GM21786 (cell line): Measurements from ENCODE around the gene CHRNE.
"Not testable (repeated sequence)": the region's sequence is repeated elsewhere in the genome, so short reads cannot be mapped to it uniquely, and the experiment has no call there.

Source experiments
- ATAC-seq: cut with Tn5 transposase; IDR thresholded peaks from one replicate; pipeline ENCODE4 v1.9.1; 2021; ENCODE audit not compliant: unreplicated experiment

Gene CHRNE

DNA sequence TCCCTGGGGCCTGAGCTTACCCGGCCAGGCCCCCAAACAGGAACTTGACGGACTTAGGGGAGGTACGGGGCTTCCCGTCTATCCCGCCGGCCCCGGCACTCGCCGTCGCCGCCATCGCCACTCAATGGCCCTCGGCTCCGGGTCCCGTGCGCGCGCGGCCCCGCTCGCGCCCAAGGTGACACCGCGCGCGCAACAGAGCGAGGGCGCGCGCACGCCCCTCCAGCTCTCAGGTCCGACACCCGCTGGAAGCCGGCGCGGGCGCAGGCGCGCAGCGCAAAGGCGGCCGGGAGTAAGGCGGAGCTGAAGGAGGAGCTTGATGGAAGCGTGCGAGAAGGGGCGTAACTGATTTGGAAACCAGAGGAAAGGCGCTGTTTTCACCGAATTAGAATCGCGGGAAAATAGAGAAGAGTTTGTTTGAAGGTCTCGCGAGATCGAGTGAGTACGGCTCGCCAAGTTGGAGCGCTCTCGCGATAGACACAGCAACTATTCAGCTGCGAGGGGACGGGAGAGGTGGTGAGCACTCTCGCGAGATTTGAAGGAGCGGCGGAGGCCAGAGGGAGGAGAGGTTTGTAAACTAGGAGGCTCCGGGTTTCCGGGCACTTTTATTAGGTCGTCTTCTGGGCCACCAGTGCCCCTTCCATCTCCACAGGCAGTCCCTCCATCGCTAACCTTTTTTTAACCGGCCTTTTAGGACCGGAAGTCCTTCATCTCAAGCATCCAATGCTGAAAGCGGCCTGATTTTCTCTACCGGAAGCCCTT, 37.1 kb upstream of the CHRNE start, which contains the start of the genes RNF167 and SLC25A11:
TSS of gene RNF167 (plus strand) at position 473 of the 759 bp plus-strand sequence. CDS start 642 bp downstream, outside the sequence.
TSS of gene SLC25A11 (minus strand) at position 251 of the 759 bp plus-strand sequence. CDS start at position 115, 136 bp downstream.
- peak; percentile 73 for ATAC-seq

DNA sequence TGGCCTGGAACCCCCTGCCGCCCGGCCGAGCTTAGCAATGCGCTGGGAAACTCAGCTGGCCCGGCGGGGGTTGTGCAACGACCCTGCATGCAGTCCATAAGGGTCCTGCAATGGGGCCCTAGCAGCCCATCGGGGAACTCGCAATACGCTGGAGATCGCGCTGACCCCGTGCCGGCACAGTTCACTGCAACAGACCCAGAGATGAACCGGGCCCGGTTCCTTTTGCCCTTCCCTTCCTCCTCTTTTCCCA, 36.6 kb upstream of the CHRNE start:
- peak; percentile 6 for ATAC-seq

- no peak for ATAC-seq
Observed at GRCh38 chr17:4938688-4939545, 36.0 kb upstream of the CHRNE start.

GRCh38 chr17:4938069-4938491, 35.2 kb upstream of the CHRNE start:
- ATAC-seq = no peak

DNA sequence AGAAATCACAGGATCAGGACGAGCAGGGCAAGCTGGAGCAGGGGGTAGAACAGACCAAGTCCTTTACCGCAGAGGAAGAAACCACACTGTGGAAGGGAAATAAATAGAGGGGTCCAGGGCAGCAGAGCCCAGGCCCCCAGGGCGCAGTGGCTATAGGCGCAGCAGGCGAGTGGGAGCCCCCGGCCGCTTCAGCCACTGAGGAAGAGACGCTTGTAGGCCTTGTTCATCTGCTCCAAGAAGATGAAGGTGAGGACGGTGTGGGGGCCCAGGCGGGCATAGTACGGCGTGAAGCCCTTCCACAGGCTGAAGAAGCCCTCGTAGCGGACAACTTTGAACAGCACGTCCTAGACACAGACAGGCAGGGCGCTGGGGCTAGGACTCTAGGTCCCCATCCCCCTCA, 34.7 kb upstream of the CHRNE start:
- ATAC-seq = no peak

GRCh38 chr17:4936436-4936835, 33.5 kb upstream of the CHRNE start:
- ATAC-seq = no peak

- ATAC-seq = no peak
Observed at GRCh38 chr17:4935650-4936049, 32.8 kb upstream of the CHRNE start.

- ATAC-seq = no peak
Observed at GRCh38 chr17:4934173-4934979, 31.5 kb upstream of the CHRNE start.

DNA sequence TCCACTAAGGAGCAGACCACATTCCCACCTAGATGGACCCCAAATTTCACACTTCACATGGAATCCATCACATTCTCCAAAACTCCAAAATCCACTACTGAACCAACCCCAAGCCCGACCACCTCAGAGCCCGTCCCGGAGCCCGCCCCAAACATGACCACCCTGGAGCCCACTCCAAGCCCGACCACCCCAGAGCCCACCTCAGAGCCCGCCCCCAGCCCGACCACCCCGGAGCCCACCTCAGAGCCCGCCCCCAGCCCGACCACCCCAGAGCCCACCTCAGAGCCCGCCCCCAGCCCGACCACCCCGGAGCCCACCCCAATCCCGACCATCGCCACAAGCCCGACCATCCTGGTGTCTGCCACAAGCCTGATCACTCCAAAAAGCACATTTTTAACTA, 30.7 kb upstream of the CHRNE start:
- no peak for ATAC-seq

- ATAC-seq = no peak
Observed at GRCh38 chr17:4932756-4933155, 29.9 kb upstream of the CHRNE start.

GRCh38 chr17:4931963-4932362, 29.1 kb upstream of the CHRNE start, which contains the start of gene GP1BA:
Gene GP1BA (plus strand): TSS chr17:4932277. CDS start chr17:4932605, 328 bp downstream.
- no peak for ATAC-seq

DNA sequence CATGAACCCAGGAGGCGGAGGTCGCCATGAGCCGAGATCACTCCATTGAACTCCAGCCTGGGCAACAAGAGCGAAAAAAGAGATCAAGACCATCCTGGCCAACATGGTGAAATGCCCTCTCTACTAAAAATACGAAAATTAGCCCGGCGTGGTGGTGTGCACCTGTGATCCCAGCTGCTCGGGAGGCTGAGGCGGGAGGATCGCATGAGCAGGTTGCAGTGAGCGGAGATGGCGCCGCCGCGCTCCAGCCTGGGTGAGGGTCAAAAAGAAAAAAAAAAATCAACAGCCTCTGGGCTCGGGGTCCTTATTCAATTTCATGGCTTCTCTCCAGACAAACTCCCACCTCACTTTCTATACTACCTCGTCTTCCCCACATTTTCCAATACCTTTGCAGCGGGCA, 26.0 kb upstream of the CHRNE start:
- ATAC-seq = no peak

DNA sequence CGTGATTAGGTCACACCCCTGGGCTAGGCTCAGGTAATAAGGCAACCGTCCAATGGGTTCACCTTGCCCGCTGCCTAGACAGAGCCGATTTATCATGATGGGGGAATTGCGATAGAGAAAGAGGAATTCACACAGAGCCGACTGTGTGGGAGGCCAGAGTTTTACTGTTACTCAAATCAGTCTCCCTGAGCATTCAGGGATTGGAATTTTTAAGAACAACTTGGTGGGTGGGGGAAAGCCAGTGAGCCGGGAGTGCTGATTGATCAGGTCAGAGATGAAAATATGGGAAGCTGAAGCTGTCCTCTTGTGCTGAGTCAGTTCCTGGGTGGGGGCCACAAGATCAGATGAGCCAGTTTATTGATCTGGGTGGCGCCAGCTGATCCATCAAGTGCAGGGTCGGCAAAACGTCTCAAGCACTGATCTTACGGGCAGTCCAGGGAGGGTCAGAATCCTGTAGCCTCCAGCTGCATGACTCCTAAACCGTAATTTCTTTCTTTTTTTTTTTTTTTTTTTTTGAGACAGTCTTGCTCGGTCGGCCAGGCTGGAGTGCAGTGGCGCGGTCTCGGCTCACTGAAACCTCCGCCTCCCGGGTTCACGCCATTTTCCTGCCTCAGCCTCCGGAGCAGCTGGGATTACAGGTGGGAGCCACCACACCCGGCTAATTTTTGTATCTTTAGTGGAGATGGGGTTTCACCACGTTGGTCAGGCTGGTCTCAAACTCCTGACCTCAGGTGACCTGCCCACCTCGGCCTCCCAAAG, 23.9 kb upstream of the CHRNE start:
- not testable (repeated sequence) for ATAC-seq

- no peak for ATAC-seq
Observed at GRCh38 chr17:4921320-4921719, 18.4 kb upstream of the CHRNE start.

- no peak for ATAC-seq
Observed at GRCh38 chr17:4920351-4921048, 17.6 kb upstream of the CHRNE start.

DNA sequence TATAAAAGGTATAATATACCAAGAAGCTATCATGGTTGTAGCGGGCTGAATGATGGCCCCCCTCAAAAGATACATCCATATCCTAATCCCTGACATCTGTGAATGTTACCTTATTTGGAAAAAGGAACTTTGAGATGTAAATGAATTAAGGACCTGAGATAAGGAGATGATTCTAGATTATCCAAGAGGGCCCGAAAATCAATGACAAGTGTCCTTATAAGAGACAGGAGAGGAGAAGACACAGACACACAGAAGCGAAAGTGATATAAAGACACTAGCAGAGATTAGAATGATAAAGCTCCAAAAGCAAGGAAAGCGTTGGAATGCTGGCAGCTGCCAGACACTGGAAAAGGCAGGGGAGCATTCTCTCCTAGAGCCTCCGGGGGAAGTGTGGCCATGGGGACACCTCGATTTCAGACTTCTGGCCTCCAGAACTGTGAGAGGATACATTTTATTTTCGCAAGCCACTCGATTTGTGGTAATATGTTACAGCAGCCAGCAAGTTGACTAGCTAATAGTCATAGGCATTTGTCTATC, 16.7 kb upstream of the CHRNE start:
- ATAC-seq = no peak

- not testable (repeated sequence) for ATAC-seq
Observed at GRCh38 chr17:4914551-4914950, 11.7 kb upstream of the CHRNE start.

DNA sequence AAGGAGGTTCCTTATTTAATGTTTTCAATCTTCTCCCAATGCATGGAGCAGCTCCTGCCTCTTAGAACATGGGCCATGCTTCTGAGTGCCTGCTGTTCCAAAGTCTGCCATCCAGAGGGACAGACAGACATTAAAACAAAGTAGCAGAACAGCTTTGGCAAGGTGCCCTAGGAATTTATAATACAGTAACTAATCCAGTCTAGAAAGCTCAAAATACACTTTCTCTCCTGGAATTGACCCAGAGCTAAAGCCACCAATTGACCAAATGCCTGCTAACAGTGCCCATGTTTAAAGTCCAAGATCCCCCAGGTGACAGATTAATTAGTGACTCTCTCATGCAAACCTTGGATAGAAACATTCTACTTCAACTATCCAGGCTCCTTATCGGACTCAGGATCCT, 11.1 kb upstream of the CHRNE start:
- no peak for ATAC-seq

GRCh38 chr17:4908711-4909496, 6.0 kb upstream of the CHRNE start:
- ATAC-seq = no peak
